NCI-H2196 treated with DMSO at 0.1 percent for 48 hours (cell line): Measurements from ENCODE around the gene ARL8B.
A peak's percentile ranks its signal among the peaks of the same experiment; 100 is the strongest.
"Not testable (repeated sequence)": the region's sequence is repeated elsewhere in the genome, so short reads cannot be mapped to it uniquely, and the experiment has no call there.

Source experiments
- DNase-seq: peaks from one replicate; lab custom pipeline; 2025; ENCODE audit not compliant: unreplicated experiment; lab: John Stamatoyannopoulos, UW

ARL8B gene

GRCh38 chr3:5110337-5110736 is 11.8 kb upstream of the ARL8B start:
- DNase-seq, result no peak

DNA sequence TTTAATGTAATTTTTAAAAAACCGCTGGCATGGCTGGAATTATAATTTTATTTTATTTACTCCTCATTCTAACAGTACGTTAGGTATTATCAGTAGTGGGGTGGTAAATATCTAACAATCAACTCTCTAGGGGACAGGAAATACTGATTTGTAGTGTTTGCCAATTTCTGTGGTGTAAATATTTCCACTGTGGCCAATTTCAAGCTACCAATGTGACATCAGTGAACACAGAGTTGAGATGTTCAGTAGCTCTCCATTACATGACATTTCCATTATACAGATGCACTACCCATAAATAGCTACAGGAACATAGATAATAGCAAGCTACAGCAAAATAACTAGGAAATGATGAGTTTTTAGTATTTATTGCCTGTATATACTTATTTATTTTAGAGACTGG is 10.0 kb upstream of the ARL8B start:
- no peak for DNase-seq

GRCh38 chr3:5113726-5114125 is 8.4 kb upstream of the ARL8B start:
- not testable (repeated sequence) for DNase-seq

DNA sequence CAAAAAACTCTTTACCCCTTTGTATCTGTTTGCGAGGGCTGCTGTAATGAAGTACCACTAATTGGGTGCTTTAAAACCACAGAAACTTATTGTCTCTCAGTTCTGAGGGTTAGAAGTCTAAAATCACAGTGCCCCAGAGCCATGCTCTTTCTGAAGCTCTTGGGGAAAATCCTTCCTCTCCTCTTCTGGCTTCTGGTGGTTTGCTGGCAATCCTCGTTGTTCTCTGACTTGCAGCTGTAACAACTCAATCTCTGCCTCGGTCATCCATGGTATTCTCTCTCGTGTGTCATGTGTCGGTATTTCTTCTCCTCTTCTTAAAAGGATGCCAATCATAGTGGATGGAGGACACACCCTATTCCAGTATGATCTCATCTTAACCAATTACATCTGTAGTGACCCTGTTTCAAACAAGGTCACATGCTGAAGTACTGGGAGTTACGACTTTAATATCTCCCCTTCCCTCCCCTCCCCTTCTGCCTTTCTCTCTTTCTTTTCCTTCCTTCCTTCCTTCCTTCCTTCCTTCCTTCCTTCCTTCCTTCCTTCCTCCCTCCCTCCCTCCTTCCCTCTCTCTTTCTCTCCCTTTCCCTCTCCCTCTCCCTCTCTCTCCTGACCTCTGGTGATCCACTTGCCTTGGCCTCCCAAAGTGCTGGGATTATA is 6.5 kb upstream of the ARL8B start:
- no peak for DNase-seq

DNA sequence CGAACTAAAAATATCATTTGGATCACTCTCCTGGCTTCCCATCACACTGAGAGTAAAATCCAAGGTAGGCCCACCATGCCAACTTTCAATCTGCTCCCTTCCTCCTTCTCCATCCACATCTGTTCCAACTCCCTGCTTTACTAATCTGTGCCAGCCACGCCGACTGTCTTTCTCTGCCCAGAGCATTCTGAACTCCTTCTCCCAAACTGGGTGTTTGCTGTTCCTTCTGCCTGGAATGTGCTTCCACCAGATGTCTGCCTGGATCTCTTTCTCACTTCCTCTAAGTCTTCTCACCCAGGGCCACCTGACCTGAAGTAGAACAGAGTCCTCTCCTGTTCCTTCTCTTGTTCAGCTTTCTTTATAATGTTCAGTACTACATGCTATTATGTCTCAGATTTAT is 5.6 kb upstream of the ARL8B start:
- DNase-seq, result no peak

GRCh38 chr3:5120446-5120845 is 1.6 kb upstream of the ARL8B start:
- DNase-seq, result no peak

- no peak for DNase-seq
Observed at GRCh38 chr3:5122741-5123706, 932 bp downstream of the ARL8B start.

DNA sequence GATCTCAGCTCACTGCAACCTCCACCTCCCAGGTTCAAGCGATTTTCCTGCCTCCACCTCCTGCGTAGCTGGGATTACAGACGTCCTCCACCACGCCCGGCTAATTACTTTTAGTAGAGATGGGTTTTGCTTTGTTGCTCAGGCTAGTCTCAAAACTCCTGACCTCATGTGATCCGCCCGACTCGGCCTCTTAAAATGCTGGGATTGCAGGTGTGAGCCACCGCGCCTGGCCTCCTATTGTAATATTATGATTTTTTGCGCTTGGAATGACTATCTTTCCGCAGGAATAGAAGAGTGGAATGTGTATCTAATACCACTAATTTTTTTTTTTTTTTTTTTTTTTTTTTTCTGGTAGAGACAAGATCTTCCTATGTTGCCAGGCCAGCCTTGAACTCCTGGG is 1.8 kb downstream of the ARL8B start:
- DNase-seq, result no peak

GRCh38 chr3:5126586-5126985 is 4.5 kb downstream of the ARL8B start:
- DNase-seq, result no peak

GRCh38 chr3:5128849-5129248 is 6.8 kb downstream of the ARL8B start:
- no peak for DNase-seq

GRCh38 chr3:5133239-5134018 is 11.3 kb downstream of the ARL8B start:
- no peak for DNase-seq

GRCh38 chr3:5134019-5134391 is 11.9 kb downstream of the ARL8B start:
- no peak for DNase-seq

DNA sequence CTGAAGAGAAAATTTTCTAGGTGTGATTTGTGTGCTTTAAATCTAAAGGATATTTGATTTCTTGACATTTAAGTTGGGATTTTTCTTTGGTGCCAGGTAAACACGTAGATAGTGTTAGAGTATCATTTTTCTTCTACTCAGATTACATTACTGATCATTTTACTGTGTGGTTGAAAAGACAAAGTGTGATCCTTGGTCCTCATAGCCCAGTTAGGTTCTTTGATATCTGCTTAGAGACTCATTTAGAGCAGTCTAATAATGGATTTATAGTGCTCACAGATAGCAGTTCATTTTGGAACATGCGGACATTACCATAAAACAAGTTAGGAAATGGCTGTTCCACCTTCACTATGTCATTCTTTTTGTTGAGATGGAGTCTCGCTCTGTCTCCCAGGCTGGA is 12.4 kb downstream of the ARL8B start:
- no peak for DNase-seq

- DNase-seq, result no peak
Observed at GRCh38 chr3:5136211-5136918, 14.3 kb downstream of the ARL8B start.

DNA sequence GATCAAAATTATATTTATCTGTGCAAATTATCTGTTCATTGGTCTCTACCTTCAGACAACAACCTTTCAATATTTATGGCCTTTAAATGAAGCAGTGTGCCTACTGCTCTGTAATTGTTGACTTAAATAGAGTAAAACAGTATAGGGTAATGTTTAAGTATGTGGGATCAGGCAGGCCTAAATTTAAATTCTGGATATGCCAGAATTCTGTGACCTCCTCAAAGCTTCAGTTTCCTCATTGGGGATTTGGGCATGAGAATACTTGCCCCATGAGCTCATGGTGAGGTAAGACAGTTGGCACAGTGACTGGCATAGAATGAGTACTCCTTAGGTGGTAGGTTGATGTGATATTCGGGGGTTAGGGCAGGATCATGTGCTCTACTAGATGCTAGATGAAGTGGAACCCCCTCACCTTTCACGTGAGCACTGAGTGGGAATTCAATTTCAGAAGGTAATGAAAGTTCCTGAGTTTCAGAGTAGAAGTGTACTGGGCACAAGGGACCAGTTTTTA is 14.9 kb downstream of the ARL8B start:
- no peak for DNase-seq

GRCh38 chr3:5138214-5138981 is 16.3 kb downstream of the ARL8B start:
- DNase-seq, result peak; percentile 11

DNA sequence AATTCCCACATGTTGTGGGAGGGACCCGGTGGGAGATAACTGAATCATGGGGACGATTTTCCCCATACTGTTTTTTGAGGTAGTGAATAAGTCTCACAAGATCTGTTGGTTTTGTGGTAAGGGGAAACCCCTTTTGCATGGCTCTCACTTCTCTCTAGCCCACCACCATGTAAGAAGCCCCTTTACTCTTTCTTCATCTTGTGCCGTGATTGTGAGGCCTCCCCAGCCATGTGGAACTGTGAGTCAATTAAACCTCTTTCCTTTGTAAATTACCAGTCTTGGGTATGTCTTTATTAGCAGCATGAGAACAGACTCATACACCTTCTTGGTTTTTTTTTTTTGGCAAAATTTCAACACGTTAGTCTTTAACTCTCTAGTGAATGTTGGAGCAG is 18.1 kb downstream of the ARL8B start:
- DNase-seq, result no peak

DNA sequence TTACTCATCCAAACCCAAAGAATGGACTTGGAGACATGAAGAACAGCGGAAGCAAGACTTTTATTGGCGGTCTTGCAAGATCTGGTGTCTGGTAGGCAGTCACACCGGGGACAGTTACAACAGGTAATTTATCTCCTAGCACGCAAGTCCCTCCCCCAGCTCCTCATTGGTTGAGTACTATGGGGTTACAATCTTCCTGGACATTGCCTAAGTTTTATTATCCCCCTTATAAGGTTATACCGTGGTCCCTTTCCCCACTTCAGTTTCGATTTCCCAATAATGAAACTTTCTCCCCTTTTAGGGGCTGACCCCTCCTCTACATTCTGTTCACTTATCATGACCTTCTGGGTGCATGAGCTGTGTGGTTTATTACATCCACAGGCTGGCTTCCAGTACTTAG is 18.7 kb downstream of the ARL8B start:
- no peak for DNase-seq

DNA sequence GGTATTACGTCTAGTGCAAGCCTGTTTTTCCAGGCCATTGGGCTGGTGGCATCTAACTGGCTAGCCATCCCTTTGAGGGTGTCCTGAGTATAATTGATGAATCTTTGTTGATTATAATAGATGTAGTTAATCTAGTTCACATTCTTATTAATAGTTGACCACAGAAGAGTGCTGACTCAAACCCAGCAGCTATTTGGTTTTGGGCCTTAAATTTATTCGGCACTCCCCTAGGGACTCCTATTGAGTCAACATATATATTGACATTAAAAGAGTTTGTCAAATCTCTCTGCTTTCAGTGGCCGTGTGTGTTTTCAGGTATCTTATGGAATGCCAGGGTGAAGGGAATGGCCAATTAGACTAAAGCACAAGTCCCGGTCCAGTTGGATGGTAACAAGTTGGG is 19.7 kb downstream of the ARL8B start:
- DNase-seq, result no peak

DNA sequence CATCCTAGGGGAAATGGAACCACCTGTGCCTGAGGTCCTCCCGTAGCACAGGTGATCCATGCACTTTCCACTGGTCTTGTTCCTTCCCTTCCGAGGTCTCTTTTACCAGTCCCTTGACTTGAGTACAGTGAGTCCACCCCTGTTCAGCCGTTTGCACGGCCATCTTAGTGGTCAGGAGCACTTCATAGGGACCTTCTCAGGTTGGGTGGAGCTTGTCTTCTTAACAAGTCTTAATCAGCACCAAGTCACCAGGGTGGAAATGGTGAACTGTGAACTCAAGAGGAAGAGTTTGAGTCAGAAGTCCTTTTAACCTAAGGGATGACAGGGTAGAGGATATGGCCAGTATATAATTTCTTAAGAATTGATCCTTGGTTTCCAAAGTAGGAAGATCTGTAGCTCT is 21.4 kb downstream of the ARL8B start:
- DNase-seq, result no peak
